GM18951 (cell line): ENCODE data around the gene HSBP1L1.
"Not testable (repeated sequence)": the region's sequence is repeated elsewhere in the genome, so short reads cannot be mapped to it uniquely, and the experiment has no call there.

Experiments
- POLR2A ChIP-seq: IDR thresholded peaks from 4 replicates; pipeline ENCODE4 v1.6.1; 2011; ENCODE audit warnings: mild to moderate bottlenecking; ENCODE audit not compliant: insufficient read length, insufficient read depth; ENCODE audit errors: extremely low read depth
- in situ Hi-C: fragments of 300-500 bp; cut with MboI; formaldehyde crosslinking; loops from one replicate; pipeline ENCODE4 v1.12.0; 2022; ENCODE audit warnings: low sequenced_read_pairs, mixed read lengths, inconsistent platforms; ENCODE audit not compliant: unreplicated experiment

Gene HSBP1L1

GRCh38 chr18:79983253-79983652 is 18.8 kb downstream of the HSBP1L1 start:
- in situ Hi-C loops: no loop called here
- no peak for TF ChIP-seq POLR2A

DNA sequence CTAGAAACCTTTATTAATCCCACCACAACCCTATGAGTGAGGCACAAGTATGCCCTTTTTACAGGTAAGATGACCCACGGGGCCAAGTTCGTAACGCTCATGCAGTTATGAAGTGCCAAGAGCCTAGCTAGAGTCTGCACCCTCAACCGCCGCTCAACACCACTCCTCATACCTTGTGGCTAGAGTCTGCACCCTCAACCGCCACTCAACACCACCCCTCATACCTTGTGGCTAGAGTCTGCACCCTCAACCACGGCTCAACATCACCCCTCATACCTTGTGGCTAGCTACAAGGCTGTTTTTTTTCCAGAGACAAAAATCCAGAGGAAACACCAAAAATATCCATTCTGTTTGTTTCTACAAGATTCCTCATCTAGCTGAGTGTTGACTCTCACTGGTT is 19.4 kb downstream of the HSBP1L1 start:
- no peak for TF ChIP-seq POLR2A
- in situ Hi-C loops: no loop called here

GRCh38 chr18:79985172-79985571 is 20.7 kb downstream of the HSBP1L1 start:
- no peak for TF ChIP-seq POLR2A
- in situ Hi-C loops: no loop called here

- TF ChIP-seq POLR2A: no peak
- in situ Hi-C loops: no loop called here
Observed at GRCh38 chr18:79986726-79987125, 22.3 kb downstream of the HSBP1L1 start.

GRCh38 chr18:79987566-79987965 is 23.1 kb downstream of the HSBP1L1 start:
- TF ChIP-seq POLR2A: no peak
- in situ Hi-C loops: no loop called here

GRCh38 chr18:79988071-79988450 is 23.6 kb downstream of the HSBP1L1 start:
- in situ Hi-C loops: no loop called here
- TF ChIP-seq POLR2A: no peak

GRCh38 chr18:79988451-79989194 is 24.2 kb downstream of the HSBP1L1 start, which contains the start of gene TXNL4A:
Gene TXNL4A, minus strand, starts transcription at chr18:79988563. Its CDS starts 171 bp downstream, at chr18:79988392.
- in situ Hi-C loops: no loop called here
- TF ChIP-seq POLR2A: peak; percentile 96

DNA sequence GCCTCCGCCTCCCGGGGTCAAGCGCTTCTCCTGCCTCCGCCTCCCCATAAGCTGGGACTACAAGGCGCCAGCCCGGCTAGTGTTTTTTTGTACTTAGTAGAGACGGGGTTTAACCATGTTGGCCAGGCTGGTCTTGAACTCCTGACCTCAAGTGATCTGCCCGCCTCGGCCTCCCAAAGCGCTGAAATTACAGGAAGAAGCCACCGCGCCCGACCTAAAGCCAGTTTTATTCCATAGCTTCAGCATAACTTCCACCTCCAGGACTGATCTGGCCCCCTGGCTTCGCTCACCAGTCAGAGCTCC is 24.7 kb downstream of the HSBP1L1 start:
- no peak for TF ChIP-seq POLR2A
- in situ Hi-C loops: no loop called here

GRCh38 chr18:79991494-79991893 is 27.1 kb downstream of the HSBP1L1 start:
- no peak for TF ChIP-seq POLR2A
- in situ Hi-C loops: no loop called here

DNA sequence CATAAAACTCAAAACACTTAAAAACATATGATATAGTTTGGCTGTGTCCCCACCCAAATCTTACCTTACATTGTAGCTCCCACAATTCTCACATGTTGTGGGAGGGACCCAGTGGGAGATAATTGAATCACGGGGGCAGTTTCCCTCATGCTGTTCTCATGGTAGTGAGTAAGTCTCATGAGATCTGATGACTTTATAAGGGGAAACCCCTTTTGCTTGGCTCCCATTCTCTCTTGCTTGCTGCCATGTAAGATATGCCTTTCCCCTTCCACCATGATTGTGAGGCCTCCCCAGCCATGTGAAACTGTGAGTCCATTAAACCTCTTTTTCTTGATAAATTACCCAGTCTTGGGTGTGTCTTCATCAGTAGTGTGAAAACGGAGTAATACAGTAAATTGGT is 35.3 kb downstream of the HSBP1L1 start:
- in situ Hi-C loops: not testable (repeated sequence)

DNA sequence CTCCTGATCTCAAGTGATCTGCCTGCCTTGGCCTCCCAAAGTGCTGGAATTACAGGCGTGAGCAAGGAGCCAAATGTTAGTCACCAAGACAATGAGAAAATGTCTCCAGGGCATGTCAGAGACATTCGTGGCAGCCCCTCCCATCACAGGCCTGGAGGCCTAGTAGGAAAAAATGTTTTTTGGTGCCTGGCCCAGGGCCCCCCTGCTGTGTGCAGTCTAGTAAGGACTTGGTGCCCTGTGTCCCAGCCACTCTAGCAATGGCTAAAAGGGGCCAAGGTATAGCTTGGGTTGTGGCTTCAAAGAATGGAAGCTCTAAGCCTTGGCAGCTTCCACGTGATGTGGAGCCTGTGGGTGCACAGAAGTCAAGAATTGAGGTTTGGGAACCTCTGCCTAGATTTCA is 36.4 kb downstream of the HSBP1L1 start:
- in situ Hi-C loops: no loop called here
- TF ChIP-seq POLR2A: no peak

DNA sequence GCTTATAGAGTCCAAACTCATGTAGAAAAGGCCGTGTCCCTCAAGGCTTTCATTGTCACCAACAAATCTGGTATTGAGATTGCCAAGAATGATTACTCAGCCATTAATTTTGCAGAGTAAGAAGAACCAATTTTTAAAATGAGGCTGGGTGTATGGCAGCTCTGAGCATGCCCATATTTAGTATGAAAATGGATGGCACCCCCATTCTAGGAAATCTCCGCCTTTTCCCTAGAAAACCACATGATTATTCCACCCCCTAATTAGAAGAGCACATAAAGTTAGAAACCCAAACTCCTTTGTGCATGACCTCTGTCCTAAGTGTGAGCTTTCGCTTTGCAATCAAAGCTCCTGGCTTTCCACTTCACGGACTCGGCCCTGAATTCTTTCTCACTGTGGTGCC is 38.0 kb downstream of the HSBP1L1 start:
- in situ Hi-C loops: no loop called here
- TF ChIP-seq POLR2A: no peak

- TF ChIP-seq POLR2A: no peak
- in situ Hi-C loops: no loop called here
Observed at GRCh38 chr18:80004600-80005342, 40.3 kb downstream of the HSBP1L1 start.

DNA sequence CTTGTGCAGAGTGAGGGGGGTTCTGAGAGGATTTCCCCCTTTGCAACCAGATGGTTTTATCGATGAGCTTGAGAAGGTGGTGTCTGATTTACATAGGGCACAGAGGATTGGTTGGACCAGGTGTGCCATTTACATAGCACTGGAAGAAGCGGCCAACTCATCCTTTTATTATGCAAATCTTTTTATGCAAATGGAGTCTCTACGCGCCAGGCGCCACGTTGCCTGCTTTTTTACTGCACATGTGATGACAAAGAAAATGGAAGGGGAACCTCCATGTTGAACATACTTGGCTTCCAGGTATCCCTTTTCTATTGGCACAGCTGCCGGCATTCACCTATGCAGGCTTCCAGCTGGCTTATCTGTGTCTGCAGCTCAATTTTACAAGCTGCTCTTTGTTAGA is 42.3 kb downstream of the HSBP1L1 start:
- in situ Hi-C loops: no loop called here
- no peak for TF ChIP-seq POLR2A

DNA sequence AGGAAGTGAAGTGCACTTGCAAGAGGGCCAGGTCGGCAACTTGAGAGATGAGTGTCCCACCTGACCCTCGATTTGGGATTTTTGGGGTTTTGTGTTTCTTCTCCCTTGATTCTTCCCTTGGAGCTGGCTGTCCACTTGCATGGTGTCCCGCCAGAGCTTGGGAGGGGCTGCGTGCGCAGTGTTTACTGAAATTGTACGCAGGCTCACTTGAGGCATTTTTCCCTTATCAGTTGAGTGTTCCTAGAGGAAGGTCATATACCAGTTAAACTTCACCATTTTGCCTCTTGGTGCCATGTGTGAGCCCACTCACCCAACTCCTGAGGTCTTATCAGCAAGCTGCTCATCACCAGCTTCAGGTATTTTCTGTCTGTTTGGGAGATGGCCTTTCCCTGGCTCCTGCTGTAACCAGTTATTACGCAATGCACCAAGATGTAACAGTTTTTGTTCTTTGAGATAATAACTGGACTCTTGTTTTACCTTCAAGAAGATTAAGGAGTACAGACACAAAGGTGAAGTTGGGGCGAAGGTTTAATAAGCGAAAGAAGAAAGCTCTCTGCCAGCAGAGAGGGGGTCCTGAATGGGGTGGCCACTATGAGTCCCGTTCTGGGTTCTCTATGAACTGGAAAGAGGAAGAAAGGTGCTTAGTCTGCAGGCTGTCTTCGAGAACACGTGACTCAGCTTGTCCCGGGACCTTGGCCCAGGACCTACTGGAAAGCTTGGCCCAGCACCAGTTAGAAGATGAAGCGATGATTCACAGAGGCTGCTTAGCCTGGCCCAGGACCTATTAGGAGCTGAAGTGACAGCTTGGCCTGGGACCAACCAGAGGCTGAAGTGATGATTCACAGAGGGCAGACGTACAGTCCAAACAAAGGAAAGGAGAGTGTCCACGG is 45.5 kb downstream of the HSBP1L1 start:
- TF ChIP-seq POLR2A: no peak
- in situ Hi-C loops: no loop called here
